Measurements from ENCODE around the gene ATXN10.

The ATXN10 gene

GRCh38 chr22:45722006-45722405, 50.4 kb downstream of the ATXN10 start:
- TF ChIP-seq CTCF (IDR thresholded peaks at IDR 0.05; ENCODE audit: low read depth, low read length): no peak
- Histone ChIP-seq H3K27ac (no peak overlapping the region), H3K27me3 (ENCODE audit: insufficient read depth, low read depth, severe bottlenecking) (no peaks in the 10 kb centered on the region), H3K4me3 (ENCODE audit: low read depth, low read length) (no peak overlapping the region), H3K36me3 (peaks cover 29% of the 10 kb centered on the region), H3K9me3 (ENCODE audit: severe bottlenecking) (no peaks in the 10 kb centered on the region)
- no peak for DNase-seq

- Histone ChIP-seq H3K27me3 (ENCODE audit: insufficient read depth, low read depth, severe bottlenecking) (no peaks in the 10 kb centered on the region), H3K4me3 (ENCODE audit: low read depth, low read length) (no peak overlapping the region), H3K9me3 (ENCODE audit: severe bottlenecking) (no peaks in the 10 kb centered on the region), H3K27ac (no peak overlapping the region), H3K36me3 (peaks cover 32% of the 10 kb centered on the region)
- no peak for DNase-seq
- TF ChIP-seq CTCF (IDR thresholded peaks at IDR 0.05; ENCODE audit: low read depth, low read length): no peak
Observed at GRCh38 chr22:45726081-45726480, 54.4 kb downstream of the ATXN10 start.

- Histone ChIP-seq H3K27me3 (ENCODE audit: insufficient read depth, low read depth, severe bottlenecking) (no peaks in the 10 kb centered on the region), H3K36me3 (peaks cover 36% of the 10 kb centered on the region), H3K9me3 (ENCODE audit: severe bottlenecking) (no peaks in the 10 kb centered on the region), H3K4me3 (ENCODE audit: low read depth, low read length) (no peak overlapping the region), H3K27ac (no peak overlapping the region)
- TF ChIP-seq CTCF (IDR thresholded peaks at IDR 0.05; ENCODE audit: low read depth, low read length): no peak
- DNase-seq: no peak
Observed at GRCh38 chr22:45731041-45731797, 59.6 kb downstream of the ATXN10 start.

- no peak for TF ChIP-seq CTCF (IDR thresholded peaks at IDR 0.05; ENCODE audit: low read depth, low read length)
- Histone ChIP-seq H3K4me3 (ENCODE audit: low read depth, low read length) (no peak overlapping the region), H3K36me3 (peaks cover 38% of the 10 kb centered on the region), H3K27ac (no peak overlapping the region), H3K9me3 (ENCODE audit: severe bottlenecking) (no peaks in the 10 kb centered on the region), H3K27me3 (ENCODE audit: insufficient read depth, low read depth, severe bottlenecking) (no peaks in the 10 kb centered on the region)
- DNase-seq: no peak
Observed at GRCh38 chr22:45731798-45732495, 60.3 kb downstream of the ATXN10 start.

GRCh38 chr22:45735273-45735672, 63.6 kb downstream of the ATXN10 start:
- H3K9me3 ChIP-seq (ENCODE audit: severe bottlenecking): no peaks in the 10 kb centered on the region
- H3K27me3 ChIP-seq (ENCODE audit: insufficient read depth, low read depth, severe bottlenecking): no peaks in the 10 kb centered on the region
- no peak for TF ChIP-seq CTCF (IDR thresholded peaks at IDR 0.05; ENCODE audit: low read depth, low read length)
- H3K36me3 ChIP-seq: peaks cover 56% of the 10 kb centered on the region
- no peak for DNase-seq
- H3K4me3 ChIP-seq (ENCODE audit: low read depth, low read length): no peak overlapping the region
- no peak overlapping the region for H3K27ac ChIP-seq
